ENCODE measurements around the gene CASKIN1.
"Not testable (repeated sequence)": the region's sequence is repeated elsewhere in the genome, so short reads cannot be mapped to it uniquely, and the experiment has no call there.

The CASKIN1 gene

GRCh38 chr16:2196162-2196980 is at the start of gene CASKIN1:
CASKIN1 (minus strand) TSS chr16:2196605; CDS start chr16:2196432, 173 bp downstream.
- no peak for DNase-seq (ENCODE audit: low spot score)

- DNase-seq (ENCODE audit: low spot score) = no peak
Measured at GRCh38 chr16:2244926-2245795, 48.8 kb upstream of the CASKIN1 start.

- DNase-seq (ENCODE audit: low spot score) = no peak
Measured at GRCh38 chr16:2244301-2244700, 47.9 kb upstream of the CASKIN1 start.

- DNase-seq (ENCODE audit: low spot score) = no peak
Measured at GRCh38 chr16:2243781-2244180, 47.4 kb upstream of the CASKIN1 start.

- DNase-seq (ENCODE audit: low spot score) = no peak
Measured at GRCh38 chr16:2243031-2243528, 46.7 kb upstream of the CASKIN1 start.

GRCh38 chr16:2242598-2242997 is 46.2 kb upstream of the CASKIN1 start:
- DNase-seq (ENCODE audit: low spot score) = no peak

GRCh38 chr16:2240331-2240730 is 43.9 kb upstream of the CASKIN1 start:
- not testable (repeated sequence) for DNase-seq (ENCODE audit: low spot score)

- no peak for DNase-seq (ENCODE audit: low spot score)
Measured at GRCh38 chr16:2238838-2239675, 42.7 kb upstream of the CASKIN1 start.

GRCh38 chr16:2238150-2238837 is 41.9 kb upstream of the CASKIN1 start:
- DNase-seq (ENCODE audit: low spot score) = no peak

- no peak for DNase-seq (ENCODE audit: low spot score)
Measured at GRCh38 chr16:2237493-2238149, 41.2 kb upstream of the CASKIN1 start.

- DNase-seq (ENCODE audit: low spot score) = no peak
Measured at GRCh38 chr16:2237102-2237482, 40.7 kb upstream of the CASKIN1 start.

- no peak for DNase-seq (ENCODE audit: low spot score)
Measured at GRCh38 chr16:2236337-2237101, 40.1 kb upstream of the CASKIN1 start, which contains the start of gene DNASE1L2. DNASE1L2 (plus strand) TSS chr16:2236444; CDS start chr16:2236817, 373 bp downstream.

- DNase-seq (ENCODE audit: low spot score) = no peak
Measured at GRCh38 chr16:2235695-2236336, 39.4 kb upstream of the CASKIN1 start.

GRCh38 chr16:2235234-2235651 is 38.8 kb upstream of the CASKIN1 start:
- no peak for DNase-seq (ENCODE audit: low spot score)

- DNase-seq (ENCODE audit: low spot score) = no peak
Measured at GRCh38 chr16:2234813-2235170, 38.4 kb upstream of the CASKIN1 start.

GRCh38 chr16:2233872-2234812 is 37.7 kb upstream of the CASKIN1 start:
- DNase-seq (ENCODE audit: low spot score) = no peak

- DNase-seq (ENCODE audit: low spot score) = no peak
Measured at GRCh38 chr16:2233046-2233775, 36.8 kb upstream of the CASKIN1 start.

All from pons (tissue), 1 donor.